Lower lobe of right lung (tissue), 2 donors: ENCODE data around the gene STS. TPM values are rescaled to one million over a fixed set of nuclear protein-coding genes. Genes with fewer than 3 reads are reported as not detected.
A peak's percentile ranks its signal among the peaks of the same experiment; 100 is the strongest.

Experiments used
- ATAC-seq, 2 donors: fragments of 200-7000 bp; cut with Tn5 transposase; one replicate each; pipeline ENCODE4 v1.9.1; 2020 to 2022; ENCODE audit warnings: mild to moderate bottlenecking in 2 of 2, moderate library complexity in 2 of 2
- DNase-seq: peaks from one replicate; pipeline ENCODE4 v3.0.0-alpha.2; 2020
- H3K27ac ChIP-seq: fragments of 200-600 bp; one replicate; pipeline ENCODE4 v1.8.0; 2022
- H3K27me3 ChIP-seq: fragments of 200-600 bp; one replicate; pipeline ENCODE4 v1.8.0; 2022; ENCODE audit warnings: low read depth
- H3K36me3 ChIP-seq: fragments of 200-600 bp; one replicate; pipeline ENCODE4 v1.8.0; 2022; ENCODE audit warnings: mild to moderate bottlenecking
- H3K4me1 ChIP-seq: fragments of 200-600 bp; one replicate; pipeline ENCODE4 v1.8.0; 2022
- H3K4me3 ChIP-seq: fragments of 200-600 bp; one replicate; pipeline ENCODE4 v1.8.0; 2022; ENCODE audit warnings: mild to moderate bottlenecking
- H3K9me3 ChIP-seq: fragments of 200-600 bp; one replicate; pipeline ENCODE4 v1.8.0; 2022
- intact Hi-C: fragments of 100-400 bp; cut with DNase I; formaldehyde crosslinking; loops from one replicate; pipeline ENCODE4 v1.11.0; 2022
- total RNA-seq: library from RNA; stranded (reverse); fragmentation: NEBNext Ultra II Directional; extraction: Animal tissue kit (Norgen Biotek cat#: 25700); gene quantifications from one replicate; pipeline ENCODE4 v1.2.1, GENCODE V29; 2021
- TF ChIP-seq, protein P1 (sequence below): fragments of 200-600 bp; IDR thresholded peaks from one replicate; pipeline ENCODE4 v1.8.0; 2022; ENCODE audit warnings: antibody characterized with exemption, mild to moderate bottlenecking
- donor health status: DM: no; HTN: yes; CAD: no; lungs with severe emphysema.

STS gene
- total RNA-seq, 1 donor from 2014 or later: 9.7 TPM

DNA sequence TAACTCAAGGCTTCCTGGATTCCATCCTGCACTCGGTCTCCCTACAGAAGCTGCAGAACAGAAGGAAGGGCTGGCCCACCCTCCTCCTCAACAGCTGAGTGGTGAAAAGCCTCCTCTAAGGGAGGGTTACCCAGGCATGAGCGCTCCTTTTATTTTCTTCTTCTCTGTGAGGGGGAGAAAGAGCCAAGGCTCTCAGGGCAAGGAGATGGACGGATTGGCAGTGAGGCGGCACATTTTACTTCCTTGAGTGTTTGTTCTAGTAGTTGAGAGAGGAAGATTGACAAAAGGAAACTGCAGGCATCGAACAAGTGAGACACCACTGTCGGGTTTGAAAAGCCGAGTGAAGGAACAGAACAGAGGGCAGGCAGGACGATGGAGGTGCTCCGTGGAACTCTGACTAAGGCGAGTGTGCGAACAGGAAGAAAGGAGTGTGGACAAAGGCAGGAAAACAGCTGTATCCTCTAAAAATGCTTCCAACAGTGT, 38.4 kb upstream of the STS start:
- no peak for DNase-seq
- Histone ChIP-seq H3K27ac (peak overlapping the region; percentile 24), H3K4me1 (no peaks in the 10 kb centered on the region), H3K9me3 (no peaks in the 10 kb centered on the region), H3K36me3 (peaks cover 7% of the 10 kb centered on the region), H3K27me3 (no peaks in the 10 kb centered on the region), H3K4me3 (peak overlapping the region; percentile 14)
- intact Hi-C loops: no loop called here
- TF ChIP-seq, protein P1, sequence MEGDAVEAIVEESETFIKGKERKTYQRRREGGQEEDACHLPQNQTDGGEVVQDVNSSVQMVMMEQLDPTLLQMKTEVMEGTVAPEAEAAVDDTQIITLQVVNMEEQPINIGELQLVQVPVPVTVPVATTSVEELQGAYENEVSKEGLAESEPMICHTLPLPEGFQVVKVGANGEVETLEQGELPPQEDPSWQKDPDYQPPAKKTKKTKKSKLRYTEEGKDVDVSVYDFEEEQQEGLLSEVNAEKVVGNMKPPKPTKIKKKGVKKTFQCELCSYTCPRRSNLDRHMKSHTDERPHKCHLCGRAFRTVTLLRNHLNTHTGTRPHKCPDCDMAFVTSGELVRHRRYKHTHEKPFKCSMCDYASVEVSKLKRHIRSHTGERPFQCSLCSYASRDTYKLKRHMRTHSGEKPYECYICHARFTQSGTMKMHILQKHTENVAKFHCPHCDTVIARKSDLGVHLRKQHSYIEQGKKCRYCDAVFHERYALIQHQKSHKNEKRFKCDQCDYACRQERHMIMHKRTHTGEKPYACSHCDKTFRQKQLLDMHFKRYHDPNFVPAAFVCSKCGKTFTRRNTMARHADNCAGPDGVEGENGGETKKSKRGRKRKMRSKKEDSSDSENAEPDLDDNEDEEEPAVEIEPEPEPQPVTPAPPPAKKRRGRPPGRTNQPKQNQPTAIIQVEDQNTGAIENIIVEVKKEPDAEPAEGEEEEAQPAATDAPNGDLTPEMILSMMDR: no peak
- ATAC-seq: peak in 1 of 2 donors; percentile 64

- H3K4me3 ChIP-seq: no peak overlapping the region
- ATAC-seq (peak in 1 of 2 donors; percentile 37), DNase-seq (no peak)
- no peaks in the 10 kb centered on the region for H3K27me3 ChIP-seq
- H3K9me3 ChIP-seq: no peaks in the 10 kb centered on the region
- intact Hi-C loops: no loop called here
- TF ChIP-seq, protein P1: no peak
- no peaks in the 10 kb centered on the region for H3K36me3 ChIP-seq
- no peaks in the 10 kb centered on the region for H3K4me1 ChIP-seq
- H3K27ac ChIP-seq: no peak overlapping the region
Observed at GRCh38 chrX:7109838-7110793, 37.4 kb upstream of the STS start.

GRCh38 chrX:7110821-7111276, 36.7 kb upstream of the STS start:
- no peak for ATAC-seq
- Histone ChIP-seq H3K27ac (no peak overlapping the region), H3K4me3 (no peak overlapping the region)

DNA sequence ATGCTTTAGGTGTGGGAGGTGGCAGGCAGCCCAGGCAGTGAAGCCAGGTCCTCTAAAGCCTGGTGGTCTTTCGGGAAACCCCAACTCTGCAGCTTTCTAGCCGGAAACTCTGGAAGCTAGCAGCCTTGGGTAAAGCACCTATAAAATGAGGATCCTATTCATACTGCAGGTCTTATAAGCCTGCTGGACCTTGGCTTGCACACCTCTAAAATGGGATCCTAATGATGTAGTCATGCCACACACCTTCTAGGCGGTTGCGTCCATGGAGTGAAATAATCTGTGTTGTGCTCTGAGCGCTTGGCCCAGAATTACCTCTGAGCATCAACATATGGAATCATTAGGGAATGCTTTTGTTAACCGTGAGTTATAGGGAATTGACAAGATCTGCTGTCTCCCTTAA, 36.0 kb upstream of the STS start:
- TF ChIP-seq, protein P1: no peak
- H3K9me3 ChIP-seq: no peaks in the 10 kb centered on the region
- no peaks in the 10 kb centered on the region for H3K36me3 ChIP-seq
- no peaks in the 10 kb centered on the region for H3K27me3 ChIP-seq
- H3K4me1 ChIP-seq: no peaks in the 10 kb centered on the region
- intact Hi-C loops: no loop called here
- no peak overlapping the region for H3K27ac ChIP-seq
- no peak for DNase-seq
- no peak overlapping the region for H3K4me3 ChIP-seq
- ATAC-seq: no peak

More at GRCh38 chrX:7110821-7111276, 36.7 kb upstream of the STS start:
- DNase-seq: no peak
- Histone ChIP-seq H3K27me3 (no peaks in the 10 kb centered on the region), H3K4me1 (no peaks in the 10 kb centered on the region), H3K9me3 (no peaks in the 10 kb centered on the region), H3K36me3 (no peaks in the 10 kb centered on the region)
- TF ChIP-seq, protein P1: no peak
- intact Hi-C loops: no loop called here

DNA sequence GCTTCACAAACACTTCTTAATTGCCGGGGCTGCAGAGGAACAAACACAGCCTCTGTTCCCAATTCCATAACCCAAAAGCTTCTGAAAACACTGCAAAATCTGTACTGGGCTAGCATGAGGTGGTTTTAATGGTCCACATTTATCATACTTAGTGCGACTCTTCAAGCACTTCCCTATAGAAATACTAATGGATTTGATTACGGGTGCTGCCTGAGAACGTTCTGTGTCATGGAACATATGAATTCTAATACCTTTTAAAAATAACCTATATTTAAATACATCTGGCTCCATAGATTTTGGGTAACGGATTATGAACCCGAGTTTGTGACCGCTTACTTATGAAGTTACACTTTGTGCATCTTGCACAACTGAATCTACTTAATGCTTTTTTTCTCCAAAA, 35.4 kb upstream of the STS start:
- no peak for DNase-seq
- Histone ChIP-seq H3K4me3 (no peak overlapping the region), H3K36me3 (no peaks in the 10 kb centered on the region), H3K4me1 (no peaks in the 10 kb centered on the region), H3K27me3 (no peaks in the 10 kb centered on the region), H3K27ac (no peak overlapping the region), H3K9me3 (no peaks in the 10 kb centered on the region)
- no peak for ATAC-seq
- intact Hi-C loops: no loop called here
- TF ChIP-seq, protein P1: no peak
